ENCODE measurements around the gene TMCO4.

TMCO4 gene

GRCh38 chr1:19675797-19676196 lies 123.9 kb downstream of the TMCO4 start:
- no peak for TF ChIP-seq CTCF (IDR thresholded peaks at IDR 0.05; ENCODE audit: low read length)
- no peak for TF ChIP-seq EZH2 (IDR thresholded peaks at IDR 0.05; ENCODE audit: borderline replicate concordance, low read length)

GRCh38 chr1:19672237-19672636 lies 127.5 kb downstream of the TMCO4 start:
- Histone ChIP-seq H3K9ac (ENCODE audit: low read length) (no peak overlapping the region), H3K27me3 (ENCODE audit: insufficient read depth, low read length) (no peaks in the 10 kb centered on the region), H3K36me3 (ENCODE audit: insufficient read depth, low read length) (no peaks in the 10 kb centered on the region), H2AFZ (ENCODE audit: low read length) (no peak overlapping the region), H4K20me1 (ENCODE audit: insufficient read depth, low read length) (no peaks in the 10 kb centered on the region), H3K4me1 (ENCODE audit: insufficient read depth, low read length, severe bottlenecking) (no peaks in the 10 kb centered on the region), H3K79me2 (ENCODE audit: insufficient read depth, low read length) (no peaks in the 10 kb centered on the region), H3K9me2 (ENCODE audit: low read depth, low read length) (no peaks in the 10 kb centered on the region), H3K4me3 (ENCODE audit: low read depth, low read length, poor library complexity, severe bottlenecking) (no peak overlapping the region), H3K27ac (ENCODE audit: low read depth, low read length, poor library complexity, severe bottlenecking) (no peak overlapping the region), H3K9me3 (ENCODE audit: low read length) (no peaks in the 10 kb centered on the region), H3K4me2 (ENCODE audit: low read length) (no peak overlapping the region), H3F3A (ENCODE audit: insufficient read depth, low read length) (no peaks in the 10 kb centered on the region)
- TF ChIP-seq EZH2 (IDR thresholded peaks at IDR 0.05; ENCODE audit: borderline replicate concordance, low read length) (no peak), CTCF (IDR thresholded peaks at IDR 0.05; ENCODE audit: low read length) (no peak)

More at GRCh38 chr1:19675797-19676196, 123.9 kb downstream of the TMCO4 start:
- Histone ChIP-seq H3K27me3 (ENCODE audit: insufficient read depth, low read length) (no peaks in the 10 kb centered on the region), H3K9me3 (ENCODE audit: low read length) (no peaks in the 10 kb centered on the region), H3K9ac (ENCODE audit: low read length) (no peak overlapping the region), H3K4me2 (ENCODE audit: low read length) (no peak overlapping the region), H3K9me2 (ENCODE audit: low read depth, low read length) (no peaks in the 10 kb centered on the region), H2AFZ (ENCODE audit: low read length) (no peak overlapping the region), H4K20me1 (ENCODE audit: insufficient read depth, low read length) (no peaks in the 10 kb centered on the region), H3K36me3 (ENCODE audit: insufficient read depth, low read length) (no peaks in the 10 kb centered on the region), H3K27ac (ENCODE audit: low read depth, low read length, poor library complexity, severe bottlenecking) (no peak overlapping the region), H3F3A (ENCODE audit: insufficient read depth, low read length) (no peaks in the 10 kb centered on the region), H3K79me2 (ENCODE audit: insufficient read depth, low read length) (no peaks in the 10 kb centered on the region), H3K4me1 (ENCODE audit: insufficient read depth, low read length, severe bottlenecking) (no peaks in the 10 kb centered on the region), H3K4me3 (ENCODE audit: low read depth, low read length, poor library complexity, severe bottlenecking) (no peak overlapping the region)

- H4K20me1 ChIP-seq (ENCODE audit: insufficient read depth, low read length) = no peaks in the 10 kb centered on the region
- H2AFZ ChIP-seq (ENCODE audit: low read length) = no peak overlapping the region
- no peak overlapping the region for H3K4me2 ChIP-seq (ENCODE audit: low read length)
These were observed 128.9 kb downstream of the TMCO4 start for GRCh38 chr1:19670787-19671186.

More at GRCh38 chr1:19670787-19671186, 128.9 kb downstream of the TMCO4 start:
- H3K4me3 ChIP-seq (ENCODE audit: low read depth, low read length, poor library complexity, severe bottlenecking) = no peak overlapping the region
- no peaks in the 10 kb centered on the region for H3K27me3 ChIP-seq (ENCODE audit: insufficient read depth, low read length)
- no peaks in the 10 kb centered on the region for H3K79me2 ChIP-seq (ENCODE audit: insufficient read depth, low read length)
- no peak overlapping the region for H3K9ac ChIP-seq (ENCODE audit: low read length)
- no peaks in the 10 kb centered on the region for H3F3A ChIP-seq (ENCODE audit: insufficient read depth, low read length)
- H3K4me1 ChIP-seq (ENCODE audit: insufficient read depth, low read length, severe bottlenecking) = no peaks in the 10 kb centered on the region
- no peaks in the 10 kb centered on the region for H3K36me3 ChIP-seq (ENCODE audit: insufficient read depth, low read length)
- no peaks in the 10 kb centered on the region for H3K9me3 ChIP-seq (ENCODE audit: low read length)
- TF ChIP-seq EZH2 (IDR thresholded peaks at IDR 0.05; ENCODE audit: borderline replicate concordance, low read length) (no peak), CTCF (IDR thresholded peaks at IDR 0.05; ENCODE audit: low read length) (no peak)
- no peaks in the 10 kb centered on the region for H3K9me2 ChIP-seq (ENCODE audit: low read depth, low read length)
- H3K27ac ChIP-seq (ENCODE audit: low read depth, low read length, poor library complexity, severe bottlenecking) = no peak overlapping the region
